GM18520 (cell line): Measurements from ENCODE around the gene TSPAN10.

ENCODE experiments used
- ATAC-seq: cut with Tn5 transposase; IDR thresholded peaks from one replicate; pipeline ENCODE4 v1.9.1; 2021; ENCODE audit not compliant: unreplicated experiment

Gene TSPAN10

GRCh38 chr17:81686614-81687013 lies 49.6 kb downstream of the TSPAN10 start:
- no peak for ATAC-seq

- no peak for ATAC-seq
Observed at GRCh38 chr17:81687770-81688541, 51.0 kb downstream of the TSPAN10 start.

- no peak for ATAC-seq
Observed at GRCh38 chr17:81688616-81689015, 51.6 kb downstream of the TSPAN10 start.

- no peak for ATAC-seq
Observed at GRCh38 chr17:81690066-81690465, 53.1 kb downstream of the TSPAN10 start.

GRCh38 chr17:81690549-81690948 lies 53.6 kb downstream of the TSPAN10 start:
- no peak for ATAC-seq

GRCh38 chr17:81691196-81691595 lies 54.2 kb downstream of the TSPAN10 start:
- no peak for ATAC-seq

- ATAC-seq: no peak
Observed at GRCh38 chr17:81691608-81692007, 54.6 kb downstream of the TSPAN10 start.

GRCh38 chr17:81693509-81694210 lies 56.7 kb downstream of the TSPAN10 start:
- no peak for ATAC-seq

- no peak for ATAC-seq
Observed at GRCh38 chr17:81694810-81695209, 57.8 kb downstream of the TSPAN10 start.

GRCh38 chr17:81695211-81695610 lies 58.2 kb downstream of the TSPAN10 start:
- no peak for ATAC-seq

- no peak for ATAC-seq
Observed at GRCh38 chr17:81695801-81696200, 58.8 kb downstream of the TSPAN10 start.

- no peak for ATAC-seq
Observed at GRCh38 chr17:81696218-81696941, 59.4 kb downstream of the TSPAN10 start.

- ATAC-seq: no peak
Observed at GRCh38 chr17:81697261-81698044, 60.5 kb downstream of the TSPAN10 start.
